SK-N-SH (cell line): ENCODE data around the gene PFDN1. TPM values are rescaled to one million over a fixed set of nuclear protein-coding genes. Genes with fewer than 3 reads are reported as not detected.
A peak's percentile ranks its signal among the peaks of the same experiment; 100 is the strongest.

ENCODE experiments used
- CTCF ChIA-PET: fragments of 300-600, 350-600 bp; formaldehyde crosslinking; extraction: SDS; loops from one replicate; lab custom pipeline; 2021; lab: Yijun Ruan, JAX
- POLR2A ChIA-PET: fragments of 350-600 bp; sonication (Branson Sonifier 250); formaldehyde crosslinking; extraction: SDS; loops from one replicate; lab custom pipeline; 2020; ENCODE audit warnings: antibody characterized with exemption, inconsistent platforms; lab: Yijun Ruan, JAX
- DNase-seq: peaks from one replicate; pipeline ENCODE4 v3.0.0; 2012
- H2AFZ ChIP-seq: fragments of 200-600 bp; sonication (generic); 2 replicates; pipeline ENCODE4 v1.8.1; 2016; ENCODE audit warnings: antibody characterized with exemption, mild to moderate bottlenecking, low read depth
- H3F3A ChIP-seq: fragments of 200-600 bp; sonication (generic); replicated peaks from 2 replicates; pipeline ENCODE3; 2016; ENCODE audit warnings: antibody characterized with exemption, mild to moderate bottlenecking; ENCODE audit not compliant: insufficient read depth
- H3K27ac ChIP-seq, 2 experiments: fragments of 200-500 bp in 1 of 2; fragments of 200-600 bp in 1 of 2; sonication (Bioruptor generic) in 1 of 2; sonication (generic), shearing (Covaris generic) in 1 of 2; 2 replicates each; pipeline versions ENCODE4 v1.5.1 to v1.6.1; 2014 to 2016; ENCODE audit warnings: low read depth in 2 of 2, inconsistent platforms in 1 of 2, low read length in 1 of 2, mild to moderate bottlenecking in 1 of 2, mixed read lengths in 1 of 2
- H3K27me3 ChIP-seq: fragments of 200-600 bp; sonication (generic), shearing (Covaris generic); 2 replicates; pipeline ENCODE4 v1.6.1; 2016; ENCODE audit warnings: mixed run types; ENCODE audit not compliant: insufficient read depth
- H3K36me3 ChIP-seq, 2 experiments: fragments of 200-500 bp in 1 of 2; fragments of 200-600 bp in 1 of 2; sonication (Bioruptor generic) in 1 of 2; sonication (generic) in 1 of 2; replicated peaks in 1 of 2; 2 replicates each; pipeline versions ENCODE3 to v1.5.1; 2014 to 2016; ENCODE audit warnings: low read length in 1 of 2, mild to moderate bottlenecking in 1 of 2; ENCODE audit not compliant: insufficient read depth in 2 of 2, control insufficient read depth in 1 of 2
- H3K4me1 ChIP-seq, 2 experiments: fragments of 200-500 bp in 1 of 2; fragments of 200-600 bp in 1 of 2; sonication (Bioruptor generic) in 1 of 2; sonication (generic), shearing (Covaris generic) in 1 of 2; 2 replicates each; pipeline versions ENCODE4 v1.5.1 to v1.6.1; 2014 to 2016; ENCODE audit warnings: low read depth in 1 of 2, low read length in 1 of 2, mixed run types in 1 of 2; ENCODE audit not compliant: insufficient read depth in 2 of 2, control insufficient read depth in 1 of 2
- H3K4me2 ChIP-seq: fragments of 200-600 bp; sonication (generic), shearing (Covaris generic); 2 replicates; pipeline ENCODE4 v1.6.1; 2017; ENCODE audit warnings: mixed run types
- H3K4me3 ChIP-seq, 2 experiments: fragments of 200-500 bp in 1 of 2; fragments of 200-600 bp in 1 of 2; sonication (Bioruptor generic) in 1 of 2; sonication (generic), shearing (Covaris generic) in 1 of 2; 2 replicates each; pipeline versions ENCODE4 v1.5.1 to v1.8.1; 2014 to 2016; ENCODE audit warnings: low read depth in 2 of 2, inconsistent platforms in 1 of 2, low read length in 1 of 2, mild to moderate bottlenecking in 1 of 2, mixed read lengths in 1 of 2, moderate library complexity in 1 of 2
- H3K79me2 ChIP-seq: fragments of 200-600 bp; sonication (generic); 2 replicates; pipeline ENCODE4 v1.8.1; 2017; ENCODE audit warnings: mild to moderate bottlenecking; ENCODE audit not compliant: insufficient read depth
- H3K9ac ChIP-seq: fragments of 200-600 bp; sonication (generic); 2 replicates; pipeline ENCODE4 v1.6.1; 2017; ENCODE audit warnings: mixed run types
- H3K9me2 ChIP-seq: fragments of 200-600 bp; sonication (generic); 2 replicates; pipeline ENCODE4 v1.6.1; 2017; ENCODE audit warnings: mixed run types
- H3K9me3 ChIP-seq: fragments of 200-600 bp; sonication (generic); 2 replicates; pipeline ENCODE4 v1.6.1; 2017; ENCODE audit warnings: mixed run types, mild to moderate bottlenecking, moderate library complexity
- H4K20me1 ChIP-seq: fragments of 200-600 bp; sonication (generic); 2 replicates; pipeline ENCODE4 v1.6.1; 2017; ENCODE audit warnings: mild to moderate bottlenecking, mixed run types; ENCODE audit not compliant: insufficient read depth
- CHD2 ChIP-seq: fragments of 150-350 bp; IDR thresholded peaks from 2 replicates; pipeline ENCODE4 v1.6.1; 2018; ENCODE audit warnings: low read length; ENCODE audit not compliant: partially characterized antibody
- EZH2phosphoT487 ChIP-seq: fragments of 200-600 bp; sonication (generic); IDR thresholded peaks from 2 replicates; pipeline ENCODE4 v1.6.1; 2017; ENCODE audit warnings: low read depth, mixed run types, mild to moderate bottlenecking, antibody characterized with exemption, moderate library complexity, borderline replicate concordance
- FOSL2 ChIP-seq: IDR thresholded peaks from 2 replicates; pipeline ENCODE4 v1.4.0; 2012; ENCODE audit warnings: low read depth, mild to moderate bottlenecking, moderate library complexity, borderline replicate concordance
- GABPA ChIP-seq: IDR thresholded peaks from 2 replicates; pipeline ENCODE4 v1.4.0; 2012; ENCODE audit warnings: low read depth, mild to moderate bottlenecking
- GATA2 ChIP-seq: sonication (generic); formaldehyde crosslinking; IDR thresholded peaks from 2 replicates; pipeline ENCODE4 v1.5.0; 2020; ENCODE audit warnings: mild to moderate bottlenecking, missing genetic modification reagents
- NRF1 ChIP-seq: IDR thresholded peaks from 2 replicates; pipeline ENCODE4 v1.6.1; 2012; ENCODE audit warnings: low read depth, mild to moderate bottlenecking, low read length
- RAD21 ChIP-seq: IDR thresholded peaks from 2 replicates; pipeline ENCODE4 v1.6.1; 2012; ENCODE audit warnings: mild to moderate bottlenecking, low read length
- RFX5 ChIP-seq: IDR thresholded peaks from 2 replicates; pipeline ENCODE4 v1.6.1; 2012; ENCODE audit warnings: mild to moderate bottlenecking, improper control_type of control experiment, low read length
- SIN3A ChIP-seq: IDR thresholded peaks from 2 replicates; pipeline ENCODE4 v1.6.1; 2012; ENCODE audit warnings: low read depth, mild to moderate bottlenecking, low read length, moderate library complexity, borderline replicate concordance
- TAF1 ChIP-seq: IDR thresholded peaks from 2 replicates; pipeline ENCODE4 v1.6.1; 2012; ENCODE audit warnings: low read depth, mild to moderate bottlenecking, low read length, moderate library complexity, borderline replicate concordance
- TCF12 ChIP-seq: IDR thresholded peaks from 2 replicates; pipeline ENCODE4 v1.4.0; 2012
- WGBS: methylation state at CpG from one replicate; pipeline ENCODE4 v1.1.6; 2017; ENCODE audit warnings: low lambda C conversion rate; 5-methylcytosine and 5-hydroxymethylcytosine counted together
- polyA plus RNA-seq, 3 experiments: library from polyadenylated mRNA; depleted of rRNA; stranded (reverse); fragments of >200 nt; gene quantifications; 2 replicates each; pipeline ENCODE4 v1.2.3, GENCODE V29; 2012
- TF ChIP-seq, protein P1 (sequence below): IDR thresholded peaks from 2 replicates; pipeline ENCODE4 v1.4.0; 2012; ENCODE audit warnings: low read depth
- TF ChIP-seq, protein P2 (sequence below): fragments of 150-350 bp; IDR thresholded peaks from 2 replicates; pipeline ENCODE4 v1.6.1; 2016; ENCODE audit warnings: mild to moderate bottlenecking, low read depth, low read length
- TF ChIP-seq, protein P3 (sequence below): IDR thresholded peaks from 2 replicates; pipeline ENCODE4 v1.6.1; 2012; ENCODE audit warnings: mild to moderate bottlenecking, low read depth, low read length, moderate library complexity
- TF ChIP-seq, protein P4 (sequence below): IDR thresholded peaks from 2 replicates; pipeline ENCODE4; 2012
- TF ChIP-seq, protein P5 (sequence below): fragments of 200-600 bp; sonication (generic); IDR thresholded peaks from 2 replicates; pipeline ENCODE4 v1.6.1; 2017; ENCODE audit warnings: antibody characterized with exemption, mild to moderate bottlenecking, moderate library complexity

The PFDN1 gene
- polyA plus RNA-seq, 1 of the 3 experiments (the other 2 are of a cell fraction) = 55.2 TPM

DNA sequence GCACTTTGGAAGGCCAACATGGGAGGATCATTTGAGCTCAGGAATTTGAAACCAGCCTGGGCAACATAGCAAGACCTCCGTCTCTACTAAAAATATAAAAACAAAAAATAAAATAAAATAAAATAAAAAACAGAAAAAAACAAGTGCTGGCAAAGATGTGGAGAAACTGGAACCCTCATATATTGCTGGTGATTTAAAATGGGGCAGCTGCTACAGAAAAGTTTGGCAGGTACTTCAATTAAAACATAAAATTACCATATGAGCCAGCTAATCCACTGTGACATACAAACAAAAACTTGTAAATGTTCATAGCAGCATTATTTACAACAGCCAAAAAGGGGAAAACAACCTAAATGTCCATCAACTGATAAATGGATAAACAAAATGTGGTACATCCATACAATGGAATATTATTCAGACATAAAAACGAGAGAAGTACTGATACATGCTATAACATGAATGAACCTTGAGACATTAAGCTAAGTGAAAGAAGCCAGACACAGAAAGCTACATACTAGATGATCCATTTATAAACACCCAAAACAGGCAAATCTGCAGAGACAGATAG is 42.7 kb downstream of the PFDN1 start:
- Histone ChIP-seq H3K9me2 (no peaks in the 10 kb centered on the region), H3K27ac (peak overlapping the region in 1 of 2 experiments; percentile 79; a peak in 1 of 4 replicates), H3K9ac (no peak overlapping the region), H3K79me2 (peaks cover 61% of the 10 kb centered on the region), H3K4me2 (no peak overlapping the region), H3K4me1 (peaks cover 7 to 24% of the 10 kb centered on the region in 2 experiments; a peak in 3 of 4 replicates), H3K36me3 (peaks cover 2 to 3% of the 10 kb centered on the region in 2 experiments), H3F3A (peaks cover 30% of the 10 kb centered on the region), H3K9me3 (no peaks in the 10 kb centered on the region), H4K20me1 (no peaks in the 10 kb centered on the region), H3K27me3 (no peaks in the 10 kb centered on the region), H3K4me3 (no peak overlapping the region), H2AFZ (no peak overlapping the region)
- POLR2A ChIA-PET = no interaction called here
- TF ChIP-seq, protein P1, sequence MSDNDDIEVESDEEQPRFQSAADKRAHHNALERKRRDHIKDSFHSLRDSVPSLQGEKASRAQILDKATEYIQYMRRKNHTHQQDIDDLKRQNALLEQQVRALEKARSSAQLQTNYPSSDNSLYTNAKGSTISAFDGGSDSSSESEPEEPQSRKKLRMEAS = no peak
- TF ChIP-seq GABPA (no peak), SIN3A (no peak), RAD21 (no peak), GATA2 (CRISPR knock-in tag) (no peak), EZH2phosphoT487 (no peak), NRF1 (no peak)
- TF ChIP-seq, protein P2, sequence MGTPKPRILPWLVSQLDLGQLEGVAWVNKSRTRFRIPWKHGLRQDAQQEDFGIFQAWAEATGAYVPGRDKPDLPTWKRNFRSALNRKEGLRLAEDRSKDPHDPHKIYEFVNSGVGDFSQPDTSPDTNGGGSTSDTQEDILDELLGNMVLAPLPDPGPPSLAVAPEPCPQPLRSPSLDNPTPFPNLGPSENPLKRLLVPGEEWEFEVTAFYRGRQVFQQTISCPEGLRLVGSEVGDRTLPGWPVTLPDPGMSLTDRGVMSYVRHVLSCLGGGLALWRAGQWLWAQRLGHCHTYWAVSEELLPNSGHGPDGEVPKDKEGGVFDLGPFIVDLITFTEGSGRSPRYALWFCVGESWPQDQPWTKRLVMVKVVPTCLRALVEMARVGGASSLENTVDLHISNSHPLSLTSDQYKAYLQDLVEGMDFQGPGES = no peak
- CTCF ChIA-PET = interaction anchor here (1.2 to 3.1 kb wide), 4 partner anchors 11 to 92 kb away, joined by 3 to 14 read pairs (median 6); partner anchors contain the start of gene HBEGF
- WGBS = 88% methylated on average over 2 of the region's 2 CpGs
- no peak for DNase-seq

DNA sequence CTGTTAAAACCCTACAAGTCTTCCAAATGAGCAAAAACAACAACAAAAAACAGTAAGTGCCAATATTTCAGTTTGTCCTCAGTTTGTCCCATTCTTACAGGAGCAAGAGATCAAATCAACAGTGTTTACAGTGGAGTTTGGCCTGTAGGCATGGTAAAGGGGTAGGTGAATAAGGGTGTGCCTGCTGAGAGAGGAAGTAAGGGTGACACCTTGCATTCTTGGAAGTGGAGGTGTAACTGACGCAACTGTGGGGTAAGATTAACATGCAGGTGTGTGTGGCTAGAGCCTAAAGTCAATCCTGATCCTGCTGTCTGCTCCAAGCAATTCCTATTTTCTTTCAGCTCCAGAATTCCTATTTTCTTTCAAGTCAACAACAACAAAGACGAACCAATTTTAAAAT is 43.4 kb downstream of the PFDN1 start:
- Histone ChIP-seq H3K9ac (no peak overlapping the region), H3K4me1 (peaks cover 7 to 24% of the 10 kb centered on the region in 2 experiments; a peak in 3 of 4 replicates), H2AFZ (no peak overlapping the region), H3K27ac (no peak overlapping the region), H3K36me3 (peaks cover 2 to 3% of the 10 kb centered on the region in 2 experiments), H3K9me2 (no peaks in the 10 kb centered on the region), H3K79me2 (peaks cover 68% of the 10 kb centered on the region), H3K9me3 (no peaks in the 10 kb centered on the region), H3K4me2 (no peak overlapping the region), H3F3A (peaks cover 30% of the 10 kb centered on the region), H3K27me3 (no peaks in the 10 kb centered on the region), H3K4me3 (no peak overlapping the region), H4K20me1 (no peaks in the 10 kb centered on the region)
- POLR2A ChIA-PET = no interaction called here
- DNase-seq = no peak
- CTCF ChIA-PET = interaction anchor here (1.2 to 3.1 kb wide), 4 partner anchors 12 to 92 kb away, joined by 3 to 14 read pairs (median 6); partner anchors contain the start of gene HBEGF
- 94% methylated on average over 2 of the region's 2 CpGs for WGBS
- TF ChIP-seq EZH2phosphoT487 (no peak), CHD2 (no peak), RFX5 (no peak), TCF12 (no peak), FOSL2 (no peak), GATA2 (CRISPR knock-in tag) (no peak), TAF1 (no peak)
- TF ChIP-seq, protein P3, sequence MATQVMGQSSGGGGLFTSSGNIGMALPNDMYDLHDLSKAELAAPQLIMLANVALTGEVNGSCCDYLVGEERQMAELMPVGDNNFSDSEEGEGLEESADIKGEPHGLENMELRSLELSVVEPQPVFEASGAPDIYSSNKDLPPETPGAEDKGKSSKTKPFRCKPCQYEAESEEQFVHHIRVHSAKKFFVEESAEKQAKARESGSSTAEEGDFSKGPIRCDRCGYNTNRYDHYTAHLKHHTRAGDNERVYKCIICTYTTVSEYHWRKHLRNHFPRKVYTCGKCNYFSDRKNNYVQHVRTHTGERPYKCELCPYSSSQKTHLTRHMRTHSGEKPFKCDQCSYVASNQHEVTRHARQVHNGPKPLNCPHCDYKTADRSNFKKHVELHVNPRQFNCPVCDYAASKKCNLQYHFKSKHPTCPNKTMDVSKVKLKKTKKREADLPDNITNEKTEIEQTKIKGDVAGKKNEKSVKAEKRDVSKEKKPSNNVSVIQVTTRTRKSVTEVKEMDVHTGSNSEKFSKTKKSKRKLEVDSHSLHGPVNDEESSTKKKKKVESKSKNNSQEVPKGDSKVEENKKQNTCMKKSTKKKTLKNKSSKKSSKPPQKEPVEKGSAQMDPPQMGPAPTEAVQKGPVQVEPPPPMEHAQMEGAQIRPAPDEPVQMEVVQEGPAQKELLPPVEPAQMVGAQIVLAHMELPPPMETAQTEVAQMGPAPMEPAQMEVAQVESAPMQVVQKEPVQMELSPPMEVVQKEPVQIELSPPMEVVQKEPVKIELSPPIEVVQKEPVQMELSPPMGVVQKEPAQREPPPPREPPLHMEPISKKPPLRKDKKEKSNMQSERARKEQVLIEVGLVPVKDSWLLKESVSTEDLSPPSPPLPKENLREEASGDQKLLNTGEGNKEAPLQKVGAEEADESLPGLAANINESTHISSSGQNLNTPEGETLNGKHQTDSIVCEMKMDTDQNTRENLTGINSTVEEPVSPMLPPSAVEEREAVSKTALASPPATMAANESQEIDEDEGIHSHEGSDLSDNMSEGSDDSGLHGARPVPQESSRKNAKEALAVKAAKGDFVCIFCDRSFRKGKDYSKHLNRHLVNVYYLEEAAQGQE = no peak
- TF ChIP-seq, protein P1 = no peak
- TF ChIP-seq, protein P4, sequence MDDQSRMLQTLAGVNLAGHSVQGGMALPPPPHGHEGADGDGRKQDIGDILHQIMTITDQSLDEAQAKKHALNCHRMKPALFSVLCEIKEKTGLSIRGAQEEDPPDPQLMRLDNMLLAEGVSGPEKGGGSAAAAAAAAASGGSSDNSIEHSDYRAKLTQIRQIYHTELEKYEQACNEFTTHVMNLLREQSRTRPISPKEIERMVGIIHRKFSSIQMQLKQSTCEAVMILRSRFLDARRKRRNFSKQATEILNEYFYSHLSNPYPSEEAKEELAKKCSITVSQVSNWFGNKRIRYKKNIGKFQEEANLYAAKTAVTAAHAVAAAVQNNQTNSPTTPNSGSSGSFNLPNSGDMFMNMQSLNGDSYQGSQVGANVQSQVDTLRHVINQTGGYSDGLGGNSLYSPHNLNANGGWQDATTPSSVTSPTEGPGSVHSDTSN = no peak
- TF ChIP-seq, protein P5, sequence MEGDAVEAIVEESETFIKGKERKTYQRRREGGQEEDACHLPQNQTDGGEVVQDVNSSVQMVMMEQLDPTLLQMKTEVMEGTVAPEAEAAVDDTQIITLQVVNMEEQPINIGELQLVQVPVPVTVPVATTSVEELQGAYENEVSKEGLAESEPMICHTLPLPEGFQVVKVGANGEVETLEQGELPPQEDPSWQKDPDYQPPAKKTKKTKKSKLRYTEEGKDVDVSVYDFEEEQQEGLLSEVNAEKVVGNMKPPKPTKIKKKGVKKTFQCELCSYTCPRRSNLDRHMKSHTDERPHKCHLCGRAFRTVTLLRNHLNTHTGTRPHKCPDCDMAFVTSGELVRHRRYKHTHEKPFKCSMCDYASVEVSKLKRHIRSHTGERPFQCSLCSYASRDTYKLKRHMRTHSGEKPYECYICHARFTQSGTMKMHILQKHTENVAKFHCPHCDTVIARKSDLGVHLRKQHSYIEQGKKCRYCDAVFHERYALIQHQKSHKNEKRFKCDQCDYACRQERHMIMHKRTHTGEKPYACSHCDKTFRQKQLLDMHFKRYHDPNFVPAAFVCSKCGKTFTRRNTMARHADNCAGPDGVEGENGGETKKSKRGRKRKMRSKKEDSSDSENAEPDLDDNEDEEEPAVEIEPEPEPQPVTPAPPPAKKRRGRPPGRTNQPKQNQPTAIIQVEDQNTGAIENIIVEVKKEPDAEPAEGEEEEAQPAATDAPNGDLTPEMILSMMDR = no peak
